Measurements from ENCODE around the gene ST8SIA5.

Gene ST8SIA5

DNA sequence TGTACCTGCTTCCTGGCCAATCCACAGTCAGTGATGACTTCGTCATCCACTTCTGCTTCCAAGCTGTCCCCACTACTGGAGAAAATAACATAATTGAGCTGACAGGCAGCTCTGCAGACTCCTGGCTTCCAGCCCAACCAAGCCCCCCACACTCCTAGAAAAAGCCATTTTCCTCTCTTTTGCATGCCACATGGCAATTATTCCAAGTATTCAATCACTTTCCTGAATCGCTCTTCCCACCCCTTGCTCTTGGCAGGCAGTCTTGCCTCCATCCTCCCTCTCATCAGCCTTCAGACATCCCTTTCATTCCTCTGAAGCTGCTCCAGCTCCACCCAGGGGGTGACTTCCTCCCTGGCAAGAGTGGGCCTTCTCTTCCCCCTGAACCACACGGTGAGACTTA lies 14.3 kb upstream of the ST8SIA5 start:
- no peak for DNase-seq (ENCODE audit: low read depth)
- TF ChIP-seq, protein P1, sequence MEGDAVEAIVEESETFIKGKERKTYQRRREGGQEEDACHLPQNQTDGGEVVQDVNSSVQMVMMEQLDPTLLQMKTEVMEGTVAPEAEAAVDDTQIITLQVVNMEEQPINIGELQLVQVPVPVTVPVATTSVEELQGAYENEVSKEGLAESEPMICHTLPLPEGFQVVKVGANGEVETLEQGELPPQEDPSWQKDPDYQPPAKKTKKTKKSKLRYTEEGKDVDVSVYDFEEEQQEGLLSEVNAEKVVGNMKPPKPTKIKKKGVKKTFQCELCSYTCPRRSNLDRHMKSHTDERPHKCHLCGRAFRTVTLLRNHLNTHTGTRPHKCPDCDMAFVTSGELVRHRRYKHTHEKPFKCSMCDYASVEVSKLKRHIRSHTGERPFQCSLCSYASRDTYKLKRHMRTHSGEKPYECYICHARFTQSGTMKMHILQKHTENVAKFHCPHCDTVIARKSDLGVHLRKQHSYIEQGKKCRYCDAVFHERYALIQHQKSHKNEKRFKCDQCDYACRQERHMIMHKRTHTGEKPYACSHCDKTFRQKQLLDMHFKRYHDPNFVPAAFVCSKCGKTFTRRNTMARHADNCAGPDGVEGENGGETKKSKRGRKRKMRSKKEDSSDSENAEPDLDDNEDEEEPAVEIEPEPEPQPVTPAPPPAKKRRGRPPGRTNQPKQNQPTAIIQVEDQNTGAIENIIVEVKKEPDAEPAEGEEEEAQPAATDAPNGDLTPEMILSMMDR (conservative IDR thresholded peaks at IDR 0.05; ENCODE audit: low read length): no peak

DNA sequence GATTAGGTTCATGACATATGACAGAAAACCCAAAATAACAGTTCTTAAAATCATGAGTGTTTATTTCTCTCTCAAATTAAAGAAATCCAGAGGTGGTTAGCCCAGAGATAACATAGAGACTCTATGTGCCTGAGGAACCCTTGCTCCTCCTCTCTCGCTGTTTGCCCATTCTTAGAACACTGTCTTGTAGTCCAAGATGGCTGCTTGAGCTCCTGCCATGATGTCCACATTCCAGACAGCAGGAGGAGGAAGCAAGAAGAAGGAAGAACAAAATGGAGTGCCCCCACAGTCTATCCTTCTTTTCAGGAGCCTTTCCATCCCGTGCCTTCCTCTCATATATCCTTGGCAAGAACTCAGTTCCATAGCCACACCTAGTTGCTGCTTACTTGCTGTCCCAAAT lies 13.9 kb upstream of the ST8SIA5 start:
- no peak for DNase-seq (ENCODE audit: low read depth)
- no peak overlapping the region for H3K4me3 ChIP-seq (ENCODE audit: low read length)

More for the DNA sequence above, 14.3 kb upstream of the ST8SIA5 start:
- no peak overlapping the region for H3K4me3 ChIP-seq (ENCODE audit: low read length)

DNA sequence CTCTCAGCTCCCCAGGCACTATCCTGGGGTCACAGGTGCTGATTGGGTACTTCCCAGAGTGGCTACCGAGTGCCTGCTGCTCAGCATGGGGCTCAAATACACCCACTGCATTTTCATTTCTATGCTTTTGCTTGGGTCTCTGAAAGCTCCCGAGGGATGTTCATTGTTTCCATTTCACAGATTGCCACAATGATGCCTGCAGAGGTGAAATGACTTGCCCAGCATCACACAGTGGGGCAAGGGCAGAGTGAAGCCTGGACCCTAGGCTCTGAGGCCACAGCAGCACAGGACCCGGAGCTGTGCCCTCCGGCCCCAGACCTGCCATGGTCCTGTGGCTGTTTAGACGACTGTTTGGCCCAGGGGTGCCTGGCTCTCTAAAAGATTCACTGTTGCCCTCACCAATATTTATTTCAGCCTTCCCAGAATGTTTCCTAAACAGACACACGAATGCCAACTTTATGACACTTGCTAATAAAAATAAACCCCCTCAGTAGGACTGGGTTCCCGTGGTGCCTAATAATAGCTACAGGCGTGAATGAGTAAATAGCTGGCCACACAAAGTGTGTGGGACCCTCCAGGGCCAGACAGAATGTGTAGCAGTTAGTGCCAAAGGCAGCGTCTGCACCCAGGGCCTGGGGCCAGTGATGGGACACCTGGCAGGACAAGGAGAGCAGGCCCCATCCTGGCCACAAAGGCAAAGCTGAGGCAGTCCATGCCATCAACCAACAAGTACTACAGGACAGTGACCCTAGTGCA lies 11.5 kb upstream of the ST8SIA5 start:
- no peak overlapping the region for H3K4me3 ChIP-seq (ENCODE audit: low read length)
- TF ChIP-seq, protein P1 (conservative IDR thresholded peaks at IDR 0.05; ENCODE audit: low read length): no peak
- DNase-seq (ENCODE audit: low read depth): no peak

More for the DNA sequence above, 13.9 kb upstream of the ST8SIA5 start:
- TF ChIP-seq, protein P1 (conservative IDR thresholded peaks at IDR 0.05; ENCODE audit: low read length): no peak

DNA sequence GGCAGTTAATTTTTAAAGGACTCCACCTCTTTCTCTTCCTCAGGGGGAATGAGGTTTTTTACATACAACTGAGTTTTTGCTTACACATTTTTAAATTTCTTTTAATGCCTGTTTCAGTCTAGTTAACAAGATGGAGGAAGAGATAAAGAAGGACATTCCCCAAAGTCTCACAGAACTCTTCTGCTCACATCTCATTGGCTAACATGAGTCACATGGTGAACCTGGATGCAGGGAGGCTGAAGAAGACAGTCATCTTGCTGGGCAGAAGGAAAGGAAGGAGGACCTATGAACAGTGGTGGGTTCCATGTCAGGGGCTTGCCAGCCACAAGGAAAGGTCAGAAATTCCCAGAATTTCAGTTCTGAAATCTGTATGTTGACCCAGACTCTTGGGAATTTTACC lies 10.4 kb upstream of the ST8SIA5 start:
- TF ChIP-seq, protein P1 (conservative IDR thresholded peaks at IDR 0.05; ENCODE audit: low read length): no peak
- DNase-seq (ENCODE audit: low read depth): no peak
- no peak overlapping the region for H3K4me3 ChIP-seq (ENCODE audit: low read length)

DNA sequence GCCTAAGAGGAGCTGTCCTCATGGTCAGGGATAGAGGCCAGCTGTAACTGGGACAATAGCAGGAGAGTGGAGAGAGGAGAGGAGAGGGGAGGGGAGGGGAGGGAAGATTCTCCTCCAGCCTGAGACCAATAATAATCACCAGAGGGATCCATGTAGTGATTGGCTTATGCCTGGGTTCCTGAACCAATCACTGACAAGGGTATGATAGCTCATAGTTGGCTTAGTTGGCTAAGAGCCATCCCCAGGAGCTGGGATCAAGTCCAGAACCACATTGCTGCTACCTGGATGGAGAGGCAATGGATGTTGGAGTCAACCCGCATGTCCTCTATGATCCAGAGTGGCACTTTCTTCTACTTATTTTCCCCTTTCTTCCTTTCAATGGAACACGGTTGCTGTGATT lies 7.7 kb upstream of the ST8SIA5 start:
- no peak overlapping the region for H3K4me3 ChIP-seq (ENCODE audit: low read length)
- TF ChIP-seq, protein P1 (conservative IDR thresholded peaks at IDR 0.05; ENCODE audit: low read length): no peak
- DNase-seq (ENCODE audit: low read depth): no peak

DNA sequence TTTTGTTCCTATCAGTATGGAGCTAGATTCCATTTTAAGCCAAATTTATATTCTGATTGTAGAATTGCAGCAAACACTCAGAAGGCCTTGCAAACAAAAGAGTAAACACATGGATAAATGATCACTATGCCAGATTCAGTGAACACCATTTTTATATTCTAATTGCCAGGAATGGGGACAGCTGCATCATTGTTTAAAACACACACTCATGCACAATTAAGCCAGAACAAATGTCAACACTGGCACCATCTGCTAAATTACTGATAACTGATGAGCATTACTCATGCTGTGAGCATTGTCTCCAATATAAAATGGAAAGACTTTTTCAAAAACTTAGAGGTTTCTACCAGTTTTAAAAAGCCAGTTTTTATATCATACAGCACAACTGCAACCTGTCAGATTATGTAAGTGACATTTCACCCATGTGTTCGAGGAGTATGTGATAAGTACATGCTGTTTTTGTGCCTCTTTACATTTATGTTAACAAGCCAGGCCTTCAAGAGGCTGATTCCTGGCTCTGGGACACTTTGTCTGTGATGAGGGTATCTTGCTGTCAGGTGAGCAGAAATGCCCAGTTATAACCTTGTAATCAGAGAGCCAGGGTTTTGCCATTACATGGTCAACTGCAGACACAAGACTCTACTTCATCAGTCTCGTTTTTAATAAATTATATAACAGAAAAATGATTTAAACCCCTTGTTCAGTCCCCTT lies 4.4 kb upstream of the ST8SIA5 start:
- H3K4me3 ChIP-seq (ENCODE audit: low read length): no peak overlapping the region
- no peak for DNase-seq (ENCODE audit: low read depth)
- TF ChIP-seq, protein P1 (conservative IDR thresholded peaks at IDR 0.05; ENCODE audit: low read length): no peak

DNA sequence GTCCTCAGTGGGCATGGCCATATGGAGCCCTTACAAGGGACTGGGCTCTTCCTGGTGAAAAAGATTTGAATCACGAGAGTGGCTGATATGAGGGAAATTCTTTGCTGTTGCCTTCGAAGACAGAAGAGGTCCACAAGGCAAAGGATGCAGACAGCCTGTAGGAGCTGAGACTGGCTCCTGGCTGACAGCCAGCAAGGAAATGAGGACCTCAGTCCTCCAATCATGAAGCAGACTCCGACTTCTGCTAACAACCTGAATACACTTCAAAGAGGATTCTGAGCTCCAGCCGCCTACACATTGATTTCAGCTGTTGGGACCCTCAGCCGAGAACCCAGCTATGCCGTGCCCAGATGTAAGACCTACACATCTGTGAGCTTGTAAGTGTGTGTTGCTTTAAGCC lies 3.0 kb upstream of the ST8SIA5 start:
- no peak overlapping the region for H3K4me3 ChIP-seq (ENCODE audit: low read length)
- no peak for DNase-seq (ENCODE audit: low read depth)
- TF ChIP-seq, protein P1 (conservative IDR thresholded peaks at IDR 0.05; ENCODE audit: low read length): no peak
